GM12878 (cell line): ENCODE data around the gene SEMA7A. TPM values are rescaled to one million over a fixed set of nuclear protein-coding genes. Genes with fewer than 3 reads are reported as not detected.

Experiments
- ATF3 ChIP-seq: IDR thresholded peaks from 2 replicates; pipeline ENCODE4 v1.6.1; 2011; ENCODE audit warnings: low read depth, mild to moderate bottlenecking, low read length, moderate library complexity, borderline replicate concordance; ENCODE audit errors: extremely low read depth
- CBFB ChIP-seq: IDR thresholded peaks from 2 replicates; pipeline ENCODE4 v1.6.1; 2016; ENCODE audit warnings: antibody characterized with exemption, low read depth
- EED ChIP-seq: sonication (generic); IDR thresholded peaks from 2 replicates; pipeline ENCODE4 v1.6.1; 2016; ENCODE audit warnings: antibody characterized with exemption, low read depth
- ETV6 ChIP-seq, 2 experiments: fragments of 450-650 bp in 1 of 2; IDR thresholded peaks in 1 of 2; conservative IDR thresholded peaks in 1 of 2; 2 replicates each; pipeline ENCODE4 v1.6.1; 2014; ENCODE audit warnings: antibody characterized with exemption in 1 of 2, borderline replicate concordance in 1 of 2, low read depth in 1 of 2, mild to moderate bottlenecking in 1 of 2, moderate library complexity in 1 of 2
- NR2C2 ChIP-seq: IDR thresholded peaks from 2 replicates; pipeline ENCODE4 v1.6.1; 2011; ENCODE audit warnings: borderline replicate concordance, low read depth; ENCODE audit not compliant: control insufficient read depth, insufficient read length
- NR2F1 ChIP-seq: fragments of 450-650 bp; conservative IDR thresholded peaks from 2 replicates; pipeline ENCODE4 v1.6.1; 2017; ENCODE audit warnings: mild to moderate bottlenecking
- POLR2A ChIP-seq: IDR thresholded peaks from 2 replicates; pipeline ENCODE4 v1.6.1; 2011; ENCODE audit warnings: low read depth, mild to moderate bottlenecking, low read length
- RAD21 ChIP-seq: IDR thresholded peaks from 2 replicates; pipeline ENCODE4 v1.6.1; 2011; ENCODE audit warnings: mild to moderate bottlenecking, low read depth, low read length, moderate library complexity; ENCODE audit not compliant: insufficient read depth
- RUNX3 ChIP-seq: IDR thresholded peaks from 2 replicates; pipeline ENCODE4 v1.6.1; 2012; ENCODE audit warnings: low read length, inconsistent platforms
- SIN3A ChIP-seq: IDR thresholded peaks from 2 replicates; pipeline ENCODE4 v1.6.1; 2012; ENCODE audit warnings: low read depth, low read length, improper control_type of control experiment
- TARDBP ChIP-seq: IDR thresholded peaks from 2 replicates; pipeline ENCODE4 v1.6.1; 2016; ENCODE audit warnings: borderline replicate concordance
- ZNF217 ChIP-seq: fragments of 450-650 bp; IDR thresholded peaks from 2 replicates; pipeline ENCODE4 v1.6.1; 2017; ENCODE audit warnings: antibody characterized with exemption, mild to moderate bottlenecking
- polyA plus RNA-seq, 11 experiments: library from polyadenylated mRNA; depleted of rRNA in 4 of 11; unstranded in 6 of 11; stranded (reverse) in 5 of 11; fragments of >200 nt; fragmentation: Nextera tagmentation in 4 of 11; fragmentation: Illumina TruSeq in 1 of 11; extraction: Ambion mirVana in 4 of 11; extraction: Trizol in 1 of 11; gene quantifications; 1 replicate in 1 of 11; 2 replicates in 10 of 11; pipeline versions ENCODE4 v1.2.1 to v1.2.3, GENCODE V29; 2011 to 2016; ENCODE audit warnings: inconsistent platforms in 2 of 11, missing spikeins in 2 of 11, low read depth in 1 of 11
- total RNA-seq, 4 experiments: library from RNA; depleted of rRNA in 3 of 4; stranded (reverse); fragments of >200 nt in 3 of 4; fragmentation: Illumina TruSeq in 1 of 4; extraction: Trizol in 1 of 4; gene quantifications; 2 replicates each; pipeline versions ENCODE4 v1.2.1 to v1.2.3, GENCODE V29; 2013 to 2021
- TF ChIP-seq, protein P1 (sequence below): fragments of 450-650 bp; IDR thresholded peaks from 2 replicates; pipeline ENCODE4 v1.6.1; 2017; ENCODE audit warnings: low read depth, mild to moderate bottlenecking, moderate library complexity
- TF ChIP-seq, protein P2 (sequence below): fragments of 450-650 bp; IDR thresholded peaks from 2 replicates; pipeline ENCODE4 v1.6.1; 2017; ENCODE audit warnings: mild to moderate bottlenecking, low read depth, inconsistent platforms; ENCODE audit not compliant: poor library complexity, severe bottlenecking

The SEMA7A gene
- total and polyA plus RNA-seq, 10 of the 15 experiments (the other 5 are each of a cell fraction or from before 2014, with no cell fraction given) = 0.08 to 112 (median 53.5) TPM

DNA sequence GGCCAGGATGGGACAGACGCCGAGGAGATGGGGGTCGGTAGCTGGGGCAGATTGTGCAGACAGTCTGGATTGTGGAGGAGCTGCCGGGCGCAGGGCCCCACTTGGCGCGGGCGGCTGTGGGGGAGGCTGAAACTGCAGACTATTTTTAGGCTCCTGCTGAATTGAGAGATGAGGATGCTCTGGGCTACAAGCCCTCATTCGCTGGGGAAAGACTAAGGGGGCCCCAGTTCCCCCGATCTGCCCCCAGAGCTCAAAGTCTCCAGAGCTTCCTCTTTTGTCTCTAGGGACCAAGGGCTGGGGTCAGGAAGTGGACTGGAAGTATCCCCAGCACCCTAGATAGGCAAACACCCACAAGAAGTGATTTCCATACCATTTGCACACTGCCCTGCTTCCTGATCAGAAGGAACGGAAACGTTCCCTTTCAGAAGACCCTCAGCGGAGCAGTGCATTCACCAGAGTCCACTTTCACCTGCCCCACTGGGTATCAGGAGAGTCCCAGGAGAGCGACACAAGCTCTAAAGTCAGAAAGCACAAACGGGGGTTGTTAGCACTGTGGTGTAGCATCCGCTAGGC, 29.7 kb downstream of the SEMA7A start (continued):
- TF ChIP-seq, protein P1, sequence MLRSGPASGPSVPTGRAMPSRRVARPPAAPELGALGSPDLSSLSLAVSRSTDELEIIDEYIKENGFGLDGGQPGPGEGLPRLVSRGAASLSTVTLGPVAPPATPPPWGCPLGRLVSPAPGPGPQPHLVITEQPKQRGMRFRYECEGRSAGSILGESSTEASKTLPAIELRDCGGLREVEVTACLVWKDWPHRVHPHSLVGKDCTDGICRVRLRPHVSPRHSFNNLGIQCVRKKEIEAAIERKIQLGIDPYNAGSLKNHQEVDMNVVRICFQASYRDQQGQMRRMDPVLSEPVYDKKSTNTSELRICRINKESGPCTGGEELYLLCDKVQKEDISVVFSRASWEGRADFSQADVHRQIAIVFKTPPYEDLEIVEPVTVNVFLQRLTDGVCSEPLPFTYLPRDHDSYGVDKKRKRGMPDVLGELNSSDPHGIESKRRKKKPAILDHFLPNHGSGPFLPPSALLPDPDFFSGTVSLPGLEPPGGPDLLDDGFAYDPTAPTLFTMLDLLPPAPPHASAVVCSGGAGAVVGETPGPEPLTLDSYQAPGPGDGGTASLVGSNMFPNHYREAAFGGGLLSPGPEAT = peak; percentile 23; the same call in 1 of the 2 replicates
- TF ChIP-seq ATF3 (no peak), ETV6 (conservative IDR thresholded peaks at IDR 0.05 in 1 of 2, IDR thresholded peaks at IDR 0.05 in 1 of 2; ENCODE audit: borderline replicate concordance in 1 of 2, low read depth in 1 of 2) (peak in 1 of 2 experiments; percentile 98; a peak in 2 of 4 replicates), RUNX3 (no peak), RAD21 (peak; percentile 18; the same call in 1 of the 2 replicates), EED (peak; percentile 95), POLR2A (no peak), CBFB (no peak), TARDBP (no peak), NR2C2 (no peak), SIN3A (no peak), ZNF217 (no peak), NR2F1 (peak; percentile 73)
- TF ChIP-seq, protein P2, sequence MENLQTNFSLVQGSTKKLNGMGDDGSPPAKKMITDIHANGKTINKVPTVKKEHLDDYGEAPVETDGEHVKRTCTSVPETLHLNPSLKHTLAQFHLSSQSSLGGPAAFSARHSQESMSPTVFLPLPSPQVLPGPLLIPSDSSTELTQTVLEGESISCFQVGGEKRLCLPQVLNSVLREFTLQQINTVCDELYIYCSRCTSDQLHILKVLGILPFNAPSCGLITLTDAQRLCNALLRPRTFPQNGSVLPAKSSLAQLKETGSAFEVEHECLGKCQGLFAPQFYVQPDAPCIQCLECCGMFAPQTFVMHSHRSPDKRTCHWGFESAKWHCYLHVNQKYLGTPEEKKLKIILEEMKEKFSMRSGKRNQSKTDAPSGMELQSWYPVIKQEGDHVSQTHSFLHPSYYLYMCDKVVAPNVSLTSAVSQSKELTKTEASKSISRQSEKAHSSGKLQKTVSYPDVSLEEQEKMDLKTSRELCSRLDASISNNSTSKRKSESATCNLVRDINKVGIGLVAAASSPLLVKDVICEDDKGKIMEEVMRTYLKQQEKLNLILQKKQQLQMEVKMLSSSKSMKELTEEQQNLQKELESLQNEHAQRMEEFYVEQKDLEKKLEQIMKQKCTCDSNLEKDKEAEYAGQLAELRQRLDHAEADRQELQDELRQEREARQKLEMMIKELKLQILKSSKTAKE = no peak
